ENCODE data around the gene ADAMTS10. TPM values are rescaled to one million over a fixed set of nuclear protein-coding genes. Genes with fewer than 3 reads are reported as not detected.
"Not testable (repeated sequence)": the region's sequence is repeated elsewhere in the genome, so short reads cannot be mapped to it uniquely, and the experiment has no call there.

ADAMTS10 gene
- polyA plus RNA-seq, 1 experiment: 6.4 TPM

GRCh38 chr19:8571006-8571411 is 39.5 kb downstream of the ADAMTS10 start:
- CTCF ChIA-PET: interaction anchor here (0.8 to 3.4 kb wide), 2 partner anchors 9 to 12 kb away, joined by 5 to 56 read pairs; no protein-coding TSS in a partner anchor
- POLR2A ChIA-PET: interaction anchor here (0.9 to 1.0 kb wide), 2 partner anchors 45 to 249 kb away, joined by 3 to 4 read pairs; partner anchors contain the start of gene RPS28
- TF ChIP-seq CTCF (IDR thresholded peaks at IDR 0.05; ENCODE audit: low read depth, low read length): no peak
- Histone ChIP-seq H3K27me3 (ENCODE audit: control insufficient read depth, insufficient read depth, low read length) (no peaks in the 10 kb centered on the region), H3K9me3 (ENCODE audit: control insufficient read depth, insufficient read depth, low read length) (no peaks in the 10 kb centered on the region; the same call in 1 of the 2 replicates), H3K27ac (ENCODE audit: low read depth, low read length) (no peak overlapping the region), H3K4me3 (ENCODE audit: low read depth, low read length) (no peak overlapping the region)
- DNase-seq (ENCODE audit: low read depth, low spot score): no peak

- Histone ChIP-seq H3K4me3 (ENCODE audit: low read depth, low read length) (no peak overlapping the region), H3K27ac (ENCODE audit: low read depth, low read length) (peak overlapping the region; percentile 31)
Observed at GRCh38 chr19:8569066-8569771, 41.3 kb downstream of the ADAMTS10 start.

GRCh38 chr19:8567522-8568172 is 42.9 kb downstream of the ADAMTS10 start:
- TF ChIP-seq CTCF (IDR thresholded peaks at IDR 0.05; ENCODE audit: low read depth, low read length): no peak
- Histone ChIP-seq H3K27ac (ENCODE audit: low read depth, low read length) (no peak overlapping the region), H3K9me3 (ENCODE audit: control insufficient read depth, insufficient read depth, low read length) (no peaks in the 10 kb centered on the region; the same call in 1 of the 2 replicates), H3K4me3 (ENCODE audit: low read depth, low read length) (no peak overlapping the region), H3K27me3 (ENCODE audit: control insufficient read depth, insufficient read depth, low read length) (no peaks in the 10 kb centered on the region)
- CTCF ChIA-PET: interaction anchor here (0.5 to 1.7 kb wide), 3 partner anchors 10 to 48 kb away, joined by 3 to 12 read pairs (median 5); no protein-coding TSS in a partner anchor
- DNase-seq (ENCODE audit: low read depth, low spot score): no peak
- POLR2A ChIA-PET: no interaction called here

More at GRCh38 chr19:8569066-8569771, 41.3 kb downstream of the ADAMTS10 start:
- Histone ChIP-seq H3K27me3 (ENCODE audit: control insufficient read depth, insufficient read depth, low read length) (no peaks in the 10 kb centered on the region), H3K9me3 (ENCODE audit: control insufficient read depth, insufficient read depth, low read length) (no peaks in the 10 kb centered on the region; the same call in 1 of the 2 replicates)
- DNase-seq (ENCODE audit: low read depth, low spot score): peak; percentile 90
- CTCF ChIA-PET: interaction anchor here (0.6 to 1.6 kb wide), 3 partner anchors 11 to 1927 kb away, joined by 3 to 38 read pairs (median 5); no protein-coding TSS in a partner anchor
- POLR2A ChIA-PET: interaction anchor here (0.5 to 1.0 kb wide), 5 partner anchors 22 to 228 kb away, joined by 3 to 5 read pairs (median 5); partner anchors contain the start of genes MARCHF2 and ZNF414
- no peak for TF ChIP-seq CTCF (IDR thresholded peaks at IDR 0.05; ENCODE audit: low read depth, low read length)

DNA sequence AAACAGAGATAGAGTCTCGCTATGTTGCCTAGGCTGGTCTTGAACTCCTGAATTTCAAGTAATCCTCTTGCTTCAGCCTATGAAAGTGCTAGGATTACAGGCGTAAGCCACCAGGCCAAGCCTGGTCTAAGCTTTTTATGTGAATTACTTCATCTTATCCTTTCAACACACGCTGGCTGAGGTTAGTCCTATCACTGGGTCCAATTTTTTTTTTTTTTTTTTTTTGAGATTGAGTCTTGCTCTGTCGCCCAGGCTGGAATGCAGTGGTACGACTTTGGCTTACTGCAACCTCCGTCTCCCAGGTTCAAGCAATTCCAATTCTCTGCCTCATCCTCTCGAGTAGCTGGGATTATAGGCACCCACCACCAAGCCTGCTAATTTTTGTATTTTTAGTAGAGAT is 43.7 kb downstream of the ADAMTS10 start:
- no peak for TF ChIP-seq CTCF (IDR thresholded peaks at IDR 0.05; ENCODE audit: low read depth, low read length)
- ChIA-PET POLR2A (no interaction called here), CTCF (interaction anchor here (1.7 kb wide), 2 partner anchors 11 to 14 kb away, joined by 3 to 12 read pairs; no protein-coding TSS in a partner anchor)
- no peaks in the 10 kb centered on the region; the same call in 1 of the 2 replicates for H3K9me3 ChIP-seq (ENCODE audit: control insufficient read depth, insufficient read depth, low read length)
- no peak for DNase-seq (ENCODE audit: low read depth, low spot score)
- H3K27me3 ChIP-seq (ENCODE audit: control insufficient read depth, insufficient read depth, low read length): no peaks in the 10 kb centered on the region
- no peak overlapping the region for H3K4me3 ChIP-seq (ENCODE audit: low read depth, low read length)
- H3K27ac ChIP-seq (ENCODE audit: low read depth, low read length): no peak overlapping the region

GRCh38 chr19:8564866-8565265 is 45.6 kb downstream of the ADAMTS10 start:
- H3K27ac ChIP-seq (ENCODE audit: low read depth, low read length); DNase-seq (ENCODE audit: low read depth, low spot score); H3K27me3 ChIP-seq (ENCODE audit: control insufficient read depth, insufficient read depth, low read length); POLR2A ChIA-PET; H3K9me3 ChIP-seq (ENCODE audit: control insufficient read depth, insufficient read depth, low read length); H3K4me3 ChIP-seq (ENCODE audit: low read depth, low read length): not testable (repeated sequence)
- CTCF ChIA-PET: interaction anchor here (1.4 kb wide), 1 partner anchor 14 kb away, joined by 4 read pairs; no protein-coding TSS in a partner anchor
